KMS-11 (cell line): ENCODE data around the gene IQSEC2.

Source experiments
- H2AFZ ChIP-seq: fragments of 200-600 bp; sonication (generic); 2 replicates; pipeline ENCODE4 v1.6.1; 2016; ENCODE audit warnings: antibody characterized with exemption, mixed run types, low read depth
- H3K27ac ChIP-seq: fragments of 200-600 bp; sonication (generic); 2 replicates; pipeline ENCODE4 v1.6.1; 2016; ENCODE audit warnings: mild to moderate bottlenecking, mixed run types
- H3K27me3 ChIP-seq: fragments of 200-600 bp; sonication (generic); 2 replicates; pipeline ENCODE4 v1.6.1; 2017; ENCODE audit warnings: mild to moderate bottlenecking, low read depth, mixed run types, moderate library complexity; ENCODE audit not compliant: insufficient read depth
- H3K36me3 ChIP-seq: fragments of 200-600 bp; sonication (generic); 2 replicates; pipeline ENCODE4 v1.6.1; 2017; ENCODE audit warnings: mild to moderate bottlenecking, mixed run types; ENCODE audit not compliant: insufficient read depth
- H3K4me1 ChIP-seq: fragments of 200-600 bp; sonication (generic); 2 replicates; pipeline ENCODE4 v1.6.1; 2016; ENCODE audit warnings: mild to moderate bottlenecking, low read depth, mixed run types; ENCODE audit not compliant: poor library complexity, severe bottlenecking
- H3K4me2 ChIP-seq: fragments of 200-600 bp; sonication (generic); 2 replicates; pipeline ENCODE4 v1.7.0; 2016; ENCODE audit warnings: mild to moderate bottlenecking, mixed run types
- H3K4me3 ChIP-seq: fragments of 200-600 bp; sonication (generic); IDR thresholded peaks from 2 replicates; pipeline ENCODE4 v1.6.1; 2017; ENCODE audit warnings: low read depth, low read length, mixed read lengths; ENCODE audit not compliant: insufficient read depth
- H3K79me2 ChIP-seq: fragments of 200-600 bp; sonication (generic); 2 replicates; pipeline ENCODE4 v1.6.1; 2016; ENCODE audit warnings: low read depth, mixed run types; ENCODE audit not compliant: insufficient read depth
- H3K9ac ChIP-seq: fragments of 200-600 bp; sonication (generic); 2 replicates; pipeline ENCODE4 v1.6.1; 2016; ENCODE audit warnings: mild to moderate bottlenecking, mixed run types
- H4K20me1 ChIP-seq: fragments of 200-600 bp; sonication (generic); 2 replicates; pipeline ENCODE4 v1.6.1; 2016; ENCODE audit warnings: mild to moderate bottlenecking, mixed run types; ENCODE audit not compliant: insufficient read depth
- TF ChIP-seq, protein P1 (sequence below): fragments of 200-600 bp; sonication (generic); conservative IDR thresholded peaks from 2 replicates; pipeline ENCODE4 v1.6.1; 2017; ENCODE audit warnings: low read depth, mild to moderate bottlenecking, antibody characterized with exemption, low read length, moderate library complexity, mixed read lengths

Gene IQSEC2

DNA sequence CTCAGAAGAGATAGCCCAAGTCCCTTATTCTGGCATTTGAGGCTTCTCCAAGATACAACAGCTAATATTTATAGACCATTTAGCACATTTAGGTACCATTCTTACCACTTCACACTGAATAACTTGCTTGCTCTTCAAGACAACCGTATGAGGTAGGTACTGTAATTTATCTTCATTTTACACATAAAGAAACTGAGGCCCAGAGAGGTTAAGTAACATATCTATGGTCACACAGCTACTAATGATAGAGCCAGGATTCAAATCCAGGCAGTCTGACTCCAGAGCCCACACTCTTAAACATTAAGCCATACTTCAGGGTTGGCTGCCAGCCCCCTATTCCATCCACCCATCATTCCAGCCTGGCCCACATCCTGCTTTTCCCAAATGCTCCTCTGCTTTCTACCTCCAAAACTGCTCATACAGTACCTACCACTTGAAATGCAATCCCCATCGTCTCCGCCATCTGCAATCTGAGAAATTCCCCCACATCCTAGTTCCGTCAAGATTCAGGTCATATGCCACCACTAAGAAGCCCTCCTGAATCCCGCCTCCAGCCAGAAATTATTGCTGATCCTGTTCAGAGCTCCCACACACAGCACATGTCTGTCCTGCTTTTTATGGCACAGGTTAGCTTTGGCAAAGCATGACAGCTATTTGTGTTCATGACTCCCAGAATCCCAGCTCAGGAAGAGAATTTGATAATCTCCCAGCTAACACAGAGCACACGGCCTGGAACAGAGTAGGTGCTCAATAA is 23.5 kb downstream of the IQSEC2 start:
- Histone ChIP-seq H3K4me2 (no peak overlapping the region), H3K9ac (no peak overlapping the region), H3K4me1 (no peaks in the 10 kb centered on the region), H3K4me3 (no peak overlapping the region), H3K36me3 (no peaks in the 10 kb centered on the region), H2AFZ (no peak overlapping the region), H3K27ac (no peak overlapping the region), H3K27me3 (no peaks in the 10 kb centered on the region), H3K79me2 (no peaks in the 10 kb centered on the region), H4K20me1 (no peaks in the 10 kb centered on the region)
- TF ChIP-seq, protein P1, sequence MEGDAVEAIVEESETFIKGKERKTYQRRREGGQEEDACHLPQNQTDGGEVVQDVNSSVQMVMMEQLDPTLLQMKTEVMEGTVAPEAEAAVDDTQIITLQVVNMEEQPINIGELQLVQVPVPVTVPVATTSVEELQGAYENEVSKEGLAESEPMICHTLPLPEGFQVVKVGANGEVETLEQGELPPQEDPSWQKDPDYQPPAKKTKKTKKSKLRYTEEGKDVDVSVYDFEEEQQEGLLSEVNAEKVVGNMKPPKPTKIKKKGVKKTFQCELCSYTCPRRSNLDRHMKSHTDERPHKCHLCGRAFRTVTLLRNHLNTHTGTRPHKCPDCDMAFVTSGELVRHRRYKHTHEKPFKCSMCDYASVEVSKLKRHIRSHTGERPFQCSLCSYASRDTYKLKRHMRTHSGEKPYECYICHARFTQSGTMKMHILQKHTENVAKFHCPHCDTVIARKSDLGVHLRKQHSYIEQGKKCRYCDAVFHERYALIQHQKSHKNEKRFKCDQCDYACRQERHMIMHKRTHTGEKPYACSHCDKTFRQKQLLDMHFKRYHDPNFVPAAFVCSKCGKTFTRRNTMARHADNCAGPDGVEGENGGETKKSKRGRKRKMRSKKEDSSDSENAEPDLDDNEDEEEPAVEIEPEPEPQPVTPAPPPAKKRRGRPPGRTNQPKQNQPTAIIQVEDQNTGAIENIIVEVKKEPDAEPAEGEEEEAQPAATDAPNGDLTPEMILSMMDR = no peak

DNA sequence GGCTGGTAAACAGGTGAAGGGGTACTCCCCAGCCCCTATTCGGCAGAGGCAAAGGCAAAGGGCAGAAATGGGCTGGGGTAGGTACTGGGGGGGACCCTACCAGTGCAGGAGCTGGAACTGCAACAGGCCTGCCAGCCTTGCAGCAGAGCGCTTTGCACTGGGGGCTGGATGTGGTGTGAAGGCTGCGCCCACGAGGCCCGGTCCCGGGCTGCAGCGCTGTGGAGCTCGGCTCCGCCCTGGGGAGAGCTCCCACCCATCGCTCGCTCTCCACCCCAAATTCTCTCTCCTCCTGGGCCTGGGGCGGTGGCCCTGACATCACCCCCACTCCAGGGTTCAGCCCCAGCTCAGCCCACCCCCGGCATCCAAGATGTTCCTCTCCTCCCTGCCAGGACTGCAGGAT is 24.2 kb downstream of the IQSEC2 start:
- Histone ChIP-seq H3K4me2 (no peak overlapping the region), H2AFZ (no peak overlapping the region), H3K27me3 (no peaks in the 10 kb centered on the region), H3K4me3 (no peak overlapping the region), H3K79me2 (no peaks in the 10 kb centered on the region), H3K9ac (no peak overlapping the region), H3K27ac (no peak overlapping the region), H3K36me3 (no peaks in the 10 kb centered on the region), H4K20me1 (no peaks in the 10 kb centered on the region), H3K4me1 (no peaks in the 10 kb centered on the region)
- TF ChIP-seq, protein P1 = no peak

DNA sequence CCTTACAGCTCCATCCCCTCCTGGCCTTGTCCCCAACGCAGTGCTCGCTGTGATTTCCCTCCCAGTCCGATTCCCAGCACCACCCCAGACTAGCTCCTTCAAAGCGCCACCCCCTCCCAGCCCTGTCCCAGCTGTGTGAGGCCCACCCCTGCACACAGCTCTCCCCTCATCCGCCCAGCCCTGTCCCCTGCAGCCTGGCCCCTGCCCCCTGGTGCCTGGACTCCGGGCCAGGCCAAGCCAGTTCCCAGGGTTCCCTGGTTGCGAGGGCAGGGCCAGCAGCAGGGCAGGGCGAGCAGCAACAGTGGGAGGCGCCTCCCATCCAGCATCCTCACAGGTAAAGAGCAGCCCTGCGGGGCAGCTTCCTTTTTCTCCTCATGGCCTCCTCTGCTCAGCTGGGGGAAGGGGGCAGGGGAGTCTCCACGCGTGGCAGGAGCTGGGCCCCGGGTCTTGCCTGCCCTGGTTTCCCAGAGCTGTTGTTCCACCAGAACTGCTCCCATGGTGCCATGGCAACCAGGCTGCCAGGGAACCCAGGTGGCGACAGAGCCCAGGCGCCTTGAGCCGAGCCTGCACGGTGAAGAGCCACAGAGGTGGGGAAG is 24.8 kb downstream of the IQSEC2 start:
- TF ChIP-seq, protein P1 = no peak
- Histone ChIP-seq H3K27ac (no peak overlapping the region), H3K4me2 (no peak overlapping the region), H3K36me3 (no peaks in the 10 kb centered on the region), H3K79me2 (no peaks in the 10 kb centered on the region), H3K4me3 (no peak overlapping the region), H2AFZ (no peak overlapping the region), H3K9ac (no peak overlapping the region), H4K20me1 (no peaks in the 10 kb centered on the region), H3K27me3 (no peaks in the 10 kb centered on the region), H3K4me1 (no peaks in the 10 kb centered on the region)

DNA sequence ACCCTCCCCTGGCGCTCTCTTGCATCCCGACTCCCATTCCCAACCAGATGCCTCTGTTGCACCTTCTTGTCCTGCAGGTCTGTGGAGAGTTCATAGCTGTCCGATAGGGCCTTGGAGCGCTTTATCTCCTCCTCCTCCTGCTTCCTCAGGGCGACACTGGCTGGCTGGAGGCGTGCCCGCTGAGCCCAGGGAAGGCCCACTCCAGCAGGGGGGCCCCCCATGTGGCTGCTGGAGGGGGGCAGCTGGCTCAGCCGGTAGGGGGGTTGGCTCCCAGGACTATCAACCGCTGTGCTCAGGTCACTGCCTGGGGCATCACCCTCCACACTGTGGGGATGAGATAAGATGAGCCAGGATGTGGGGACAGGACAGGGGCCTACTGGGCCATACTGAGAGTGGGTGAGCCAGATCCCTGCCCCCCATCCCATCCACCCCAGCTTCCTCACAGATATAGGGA is 25.6 kb downstream of the IQSEC2 start:
- no peak overlapping the region for H3K27ac ChIP-seq
- no peaks in the 10 kb centered on the region for H3K36me3 ChIP-seq
- no peaks in the 10 kb centered on the region for H3K4me1 ChIP-seq
- H2AFZ ChIP-seq = no peak overlapping the region
- H3K79me2 ChIP-seq = no peaks in the 10 kb centered on the region
- no peaks in the 10 kb centered on the region for H3K27me3 ChIP-seq
- no peak overlapping the region for H3K4me3 ChIP-seq
- H4K20me1 ChIP-seq = no peaks in the 10 kb centered on the region
- H3K4me2 ChIP-seq = no peak overlapping the region
- TF ChIP-seq, protein P1 = no peak
- H3K9ac ChIP-seq = no peak overlapping the region
